CD4-positive, alpha-beta T cell treated with Interleukin-21 for 1 hour (primary cell): ENCODE results near the gene SOBP.
A peak's percentile ranks its signal among the peaks of the same experiment; 100 is the strongest.

Experiments
- DNase-seq: peaks from one replicate; pipeline ENCODE4 v3.0.0-alpha.2; 2020

Gene SOBP

DNA sequence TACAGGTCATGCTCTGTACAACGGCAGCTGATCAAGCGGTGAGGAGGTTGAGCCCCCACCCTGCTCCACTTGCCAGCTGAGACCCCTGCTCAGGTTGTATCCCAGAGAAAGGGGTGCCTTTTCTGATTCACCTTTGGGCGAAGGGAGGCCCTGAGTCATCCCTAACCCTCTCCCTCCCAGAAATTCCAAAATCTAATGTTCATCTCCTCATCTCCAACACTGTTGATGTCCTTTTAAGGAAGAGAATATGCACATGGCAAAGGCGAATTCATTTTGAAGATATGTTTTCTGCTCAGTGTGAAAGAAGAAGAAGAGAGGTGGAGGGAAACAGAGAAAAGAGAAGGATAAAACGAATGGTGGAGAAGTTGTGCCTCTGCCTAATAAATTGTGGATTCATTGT, 213.7 kb downstream of the SOBP start:
- no peak for DNase-seq

DNA sequence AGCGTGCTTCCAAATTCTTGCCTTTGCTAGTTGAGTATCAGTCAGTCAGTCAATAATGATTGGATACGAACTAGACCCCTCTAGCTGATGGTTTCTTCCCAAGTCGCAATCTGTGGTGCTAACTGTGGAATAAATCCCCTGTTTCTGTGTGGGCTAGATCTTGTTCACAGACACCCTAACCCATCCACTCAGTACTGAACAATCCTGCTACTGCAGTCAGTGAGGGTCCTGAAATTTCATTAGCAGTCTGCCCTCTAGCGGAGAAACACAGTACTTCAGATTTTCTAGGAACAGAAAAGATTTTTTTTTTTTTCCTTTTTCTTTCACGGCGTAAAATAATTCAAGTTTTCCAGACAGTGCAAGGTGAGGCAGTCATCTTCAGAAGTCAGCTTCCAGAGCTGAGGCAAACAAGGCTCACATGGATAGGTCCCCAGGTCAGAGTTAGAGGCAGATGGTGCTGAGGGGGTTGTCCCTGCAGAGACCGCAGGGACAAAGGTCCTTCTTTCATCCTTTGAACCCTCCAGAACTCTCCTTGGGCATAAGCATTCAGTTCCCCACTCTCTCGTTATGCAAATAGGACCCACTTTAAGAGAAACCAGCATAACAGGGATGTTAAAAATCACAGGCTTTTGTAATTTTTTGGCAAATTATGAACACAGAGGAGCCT, 214.6 kb downstream of the SOBP start:
- DNase-seq: peak; percentile 50

GRCh38 chr6:107706516-107707115, 216.7 kb downstream of the SOBP start:
- DNase-seq: no peak

GRCh38 chr6:107707346-107708275, 217.7 kb downstream of the SOBP start:
- DNase-seq: no peak

DNA sequence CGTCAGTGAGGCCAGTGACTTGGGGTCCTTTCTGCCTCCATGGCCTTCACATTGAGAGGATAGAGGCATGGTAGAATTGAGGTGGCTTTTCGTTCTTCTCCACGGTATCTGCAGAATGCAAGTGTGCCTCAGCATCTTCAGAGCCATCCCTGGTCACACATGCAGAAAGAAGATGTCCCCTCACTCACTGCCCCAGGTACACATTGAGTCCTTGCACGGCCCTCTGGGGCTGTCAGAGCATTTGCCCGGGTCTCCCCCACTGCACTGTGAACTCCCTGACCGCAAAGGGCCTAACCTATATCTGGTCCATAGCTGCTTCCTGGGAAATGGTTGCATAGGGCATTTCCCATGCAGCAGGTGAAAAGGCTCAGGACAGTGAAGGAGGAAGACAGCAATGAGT, 218.5 kb downstream of the SOBP start:
- DNase-seq: no peak

GRCh38 chr6:107709341-107709740, 219.4 kb downstream of the SOBP start:
- DNase-seq: no peak
